ENCODE data around the gene SOS2.

DNA sequence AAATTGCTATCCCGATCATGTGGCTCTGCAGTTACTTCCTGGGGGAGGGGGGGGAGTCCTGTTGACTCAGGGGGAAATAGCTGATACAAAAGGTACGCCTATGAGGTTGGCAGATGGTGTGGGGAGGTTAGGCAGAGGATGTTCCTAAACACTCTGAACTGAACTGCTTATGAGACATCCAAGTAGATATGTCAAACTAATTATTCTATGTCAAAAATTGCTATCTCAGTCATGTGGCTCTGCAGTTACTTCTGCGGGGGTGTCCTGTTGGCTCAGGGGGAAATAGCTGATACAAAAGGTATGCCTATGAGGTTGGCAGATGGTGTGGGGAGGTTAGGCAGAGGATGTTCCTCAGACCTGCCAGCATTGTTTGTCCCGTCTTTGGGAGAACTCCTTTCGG is 109.9 kb downstream of the SOS2 start:
- TF ChIP-seq, protein P1, sequence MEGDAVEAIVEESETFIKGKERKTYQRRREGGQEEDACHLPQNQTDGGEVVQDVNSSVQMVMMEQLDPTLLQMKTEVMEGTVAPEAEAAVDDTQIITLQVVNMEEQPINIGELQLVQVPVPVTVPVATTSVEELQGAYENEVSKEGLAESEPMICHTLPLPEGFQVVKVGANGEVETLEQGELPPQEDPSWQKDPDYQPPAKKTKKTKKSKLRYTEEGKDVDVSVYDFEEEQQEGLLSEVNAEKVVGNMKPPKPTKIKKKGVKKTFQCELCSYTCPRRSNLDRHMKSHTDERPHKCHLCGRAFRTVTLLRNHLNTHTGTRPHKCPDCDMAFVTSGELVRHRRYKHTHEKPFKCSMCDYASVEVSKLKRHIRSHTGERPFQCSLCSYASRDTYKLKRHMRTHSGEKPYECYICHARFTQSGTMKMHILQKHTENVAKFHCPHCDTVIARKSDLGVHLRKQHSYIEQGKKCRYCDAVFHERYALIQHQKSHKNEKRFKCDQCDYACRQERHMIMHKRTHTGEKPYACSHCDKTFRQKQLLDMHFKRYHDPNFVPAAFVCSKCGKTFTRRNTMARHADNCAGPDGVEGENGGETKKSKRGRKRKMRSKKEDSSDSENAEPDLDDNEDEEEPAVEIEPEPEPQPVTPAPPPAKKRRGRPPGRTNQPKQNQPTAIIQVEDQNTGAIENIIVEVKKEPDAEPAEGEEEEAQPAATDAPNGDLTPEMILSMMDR (conservative IDR thresholded peaks at IDR 0.05; ENCODE audit: low read length), result no peak
- no peak for TF ChIP-seq EZH2phosphoT487 (IDR thresholded peaks at IDR 0.05; ENCODE audit: borderline replicate concordance)

Measured in Loucy (cell line).